Peyer's patch (tissue), 4 donors: ENCODE data around the gene HTT.

Source experiments
- CTCF ChIP-seq, 6 experiments: fragments of 450-650 bp in 4 of 6; fragments of 200-600 bp in 2 of 6; sonication (generic) in 1 of 6; IDR thresholded peaks; one replicate each; pipeline ENCODE4 v1.5.1; 2017 to 2019; ENCODE audit warnings: antibody characterized with exemption in 6 of 6, mild to moderate bottlenecking in 3 of 6, moderate library complexity in 1 of 6
- POLR2A ChIP-seq, 2 donors: fragments of 450-650 bp; IDR thresholded peaks; one replicate each; pipeline ENCODE4 v1.5.1; 2017; ENCODE audit warnings: antibody characterized with exemption in 2 of 2, mild to moderate bottlenecking in 2 of 2, moderate library complexity in 2 of 2

DNA sequence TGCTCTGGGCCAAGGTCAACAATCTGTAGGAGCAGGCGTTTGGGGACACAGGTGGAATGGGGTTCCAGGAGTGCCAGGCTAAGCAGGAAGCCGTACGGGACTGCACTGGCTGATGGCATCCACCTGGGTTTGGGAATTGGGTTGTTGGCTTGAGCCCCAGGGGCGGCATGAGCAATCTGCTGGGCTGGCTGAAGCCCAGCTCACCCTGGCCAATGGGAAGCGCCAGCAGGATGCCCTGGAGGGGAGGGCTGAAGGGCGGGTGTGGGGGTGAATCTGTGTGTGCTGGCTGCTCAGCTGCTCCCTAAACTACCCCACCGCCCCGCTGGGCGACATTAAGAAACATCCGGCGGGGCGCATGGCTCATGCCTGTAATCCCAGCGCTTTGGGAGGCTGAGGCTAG, 209.4 kb downstream of the HTT start:
- TF ChIP-seq POLR2A (IDR thresholded peaks at IDR 0.05), result no peak
- TF ChIP-seq CTCF (IDR thresholded peaks at IDR 0.05), result no peak
